ENCODE measurements around the gene TACC2. TPM values are rescaled to one million over a fixed set of nuclear protein-coding genes. Genes with fewer than 3 reads are reported as not detected.

TACC2 gene
- total RNA-seq, 4 donors from 2014 or later: 11.5 to 73.0 (median 14.5) TPM

GRCh38 chr10:122078965-122079795, 90.2 kb downstream of the TACC2 start:
- no peak overlapping the region for H3K4me3 ChIP-seq
- no peaks in the 10 kb centered on the region for H3K9me3 ChIP-seq
- TF ChIP-seq POLR2A (IDR thresholded peaks at IDR 0.05): no peak
- TF ChIP-seq CTCF (IDR thresholded peaks at IDR 0.05): no peak
- intact Hi-C loops (cut with DNase I; ENCODE audit: low total_unique reads): no loop called here
- H3K27me3 ChIP-seq: no peaks in the 10 kb centered on the region
- no peaks in the 10 kb centered on the region for H3K36me3 ChIP-seq
- H3K4me1 ChIP-seq: no peaks in the 10 kb centered on the region
- peak in 1 of 2 donors; percentile 57 for DNase-seq
- H3K27ac ChIP-seq: peak overlapping the region; percentile 39 to 49

GRCh38 chr10:122082616-122083477, 93.9 kb downstream of the TACC2 start:
- Histone ChIP-seq H3K36me3 (no peaks in the 10 kb centered on the region), H3K4me1 (no peaks in the 10 kb centered on the region), H3K27me3 (no peaks in the 10 kb centered on the region), H3K4me3 (no peak overlapping the region), H3K27ac (no peak overlapping the region), H3K9me3 (no peaks in the 10 kb centered on the region)
- DNase-seq: no peak
- TF ChIP-seq CTCF (IDR thresholded peaks at IDR 0.05) (no peak), POLR2A (IDR thresholded peaks at IDR 0.05) (no peak)
- intact Hi-C loops (cut with DNase I; ENCODE audit: low total_unique reads): no loop called here

- intact Hi-C loops (cut with DNase I; ENCODE audit: low total_unique reads): no loop called here
- TF ChIP-seq CTCF (IDR thresholded peaks at IDR 0.05) (no peak), POLR2A (IDR thresholded peaks at IDR 0.05) (no peak)
- no peak for DNase-seq
- no peaks in the 10 kb centered on the region for H3K9me3 ChIP-seq
- H3K27ac ChIP-seq: no peak overlapping the region
- H3K27me3 ChIP-seq: no peaks in the 10 kb centered on the region
- no peaks in the 10 kb centered on the region for H3K36me3 ChIP-seq
- no peak overlapping the region for H3K4me3 ChIP-seq
- no peaks in the 10 kb centered on the region for H3K4me1 ChIP-seq
Observed at GRCh38 chr10:122083478-122084025, 94.6 kb downstream of the TACC2 start.

- DNase-seq: no peak
- H3K4me1 ChIP-seq: no peaks in the 10 kb centered on the region
- no peak for TF ChIP-seq CTCF (IDR thresholded peaks at IDR 0.05)
- TF ChIP-seq POLR2A (IDR thresholded peaks at IDR 0.05): no peak
Observed at GRCh38 chr10:122084286-122085041, 95.5 kb downstream of the TACC2 start.

More at GRCh38 chr10:122084286-122085041, 95.5 kb downstream of the TACC2 start:
- no peaks in the 10 kb centered on the region for H3K9me3 ChIP-seq
- H3K27ac ChIP-seq: no peak overlapping the region
- intact Hi-C loops (cut with DNase I; ENCODE audit: low total_unique reads): no loop called here
- H3K27me3 ChIP-seq: no peaks in the 10 kb centered on the region
- H3K4me3 ChIP-seq: no peak overlapping the region
- H3K36me3 ChIP-seq: no peaks in the 10 kb centered on the region
